Raji (cell line): ENCODE measurements around the gene SPRYD3.

Source experiments
- POLR2A ChIP-seq: IDR thresholded peaks from 2 replicates; pipeline ENCODE4 v1.6.1; 2011; ENCODE audit warnings: low read depth, low read length, control low read depth; ENCODE audit not compliant: insufficient read depth

The SPRYD3 gene

GRCh38 chr12:53105712-53106439, 26.7 kb upstream of the SPRYD3 start:
- no peak for TF ChIP-seq POLR2A

GRCh38 chr12:53105256-53105655, 26.1 kb upstream of the SPRYD3 start:
- no peak for TF ChIP-seq POLR2A

GRCh38 chr12:53103860-53104305, 24.7 kb upstream of the SPRYD3 start:
- no peak for TF ChIP-seq POLR2A

- TF ChIP-seq POLR2A, result no peak
Measured at GRCh38 chr12:53102883-53103807, 24.0 kb upstream of the SPRYD3 start, which contains the start of gene SOAT2. Gene SOAT2 (plus strand): TSS chr12:53103486. CDS start chr12:53103578, 92 bp downstream.

- no peak for TF ChIP-seq POLR2A
Measured at GRCh38 chr12:53101931-53102781, 23.0 kb upstream of the SPRYD3 start.

- TF ChIP-seq POLR2A, result no peak
Measured at GRCh38 chr12:53101266-53101665, 22.1 kb upstream of the SPRYD3 start.

GRCh38 chr12:53100466-53101151, 21.4 kb upstream of the SPRYD3 start:
- no peak for TF ChIP-seq POLR2A

- no peak for TF ChIP-seq POLR2A
Measured at GRCh38 chr12:53099071-53099882, 20.1 kb upstream of the SPRYD3 start.

- no peak for TF ChIP-seq POLR2A
Measured at GRCh38 chr12:53098354-53098981, 19.3 kb upstream of the SPRYD3 start.

- TF ChIP-seq POLR2A, result no peak
Measured at GRCh38 chr12:53097564-53098353, 18.6 kb upstream of the SPRYD3 start, which contains the start of gene IGFBP6. Gene IGFBP6 (plus strand): TSS chr12:53097667. CDS start chr12:53097718, 51 bp downstream.

GRCh38 chr12:53097207-53097563, 18.0 kb upstream of the SPRYD3 start:
- no peak for TF ChIP-seq POLR2A

GRCh38 chr12:53096759-53097158, 17.6 kb upstream of the SPRYD3 start:
- TF ChIP-seq POLR2A, result no peak
